K562 (cell line): Measurements from ENCODE around the gene SUDS3. TPM values are rescaled to one million over a fixed set of nuclear protein-coding genes. Genes with fewer than 3 reads are reported as not detected.

Source experiments
- ARID2 ChIP-seq: fragments of 450-650 bp; IDR thresholded peaks from 2 replicates; pipeline ENCODE4 v1.6.1; 2017; ENCODE audit warnings: antibody characterized with exemption, mild to moderate bottlenecking
- BMI1 ChIP-seq: fragments of 150-350 bp; IDR thresholded peaks from 2 replicates; pipeline ENCODE4 v1.6.1; 2014; ENCODE audit warnings: low read length
- ETV6 ChIP-seq, 3 experiments: fragments of 150-350 bp in 1 of 3; sonication (generic) in 1 of 3; formaldehyde crosslinking in 1 of 3; IDR thresholded peaks; 2 replicates each; pipeline versions ENCODE4 v1.6.1 to v1.8.0; 2014 to 2022; ENCODE audit warnings: borderline replicate concordance in 2 of 3, low read depth in 2 of 3, antibody characterized with exemption in 1 of 3, low read length in 1 of 3, mild to moderate bottlenecking in 1 of 3, missing genetic modification reagents in 1 of 3
- FIP1L1 ChIP-seq: fragments of 200-400 bp; formaldehyde crosslinking; IDR thresholded peaks from 2 replicates; pipeline ENCODE4 v1.6.1; 2018; ENCODE audit warnings: mild to moderate bottlenecking, low read depth, low read length; ENCODE audit not compliant: poor library complexity, severe bottlenecking
- GTF3C2 ChIP-seq: IDR thresholded peaks from 3 replicates; pipeline ENCODE4 v1.6.1; 2011; ENCODE audit warnings: borderline replicate concordance, mild to moderate bottlenecking, moderate library complexity; ENCODE audit not compliant: insufficient read length; ENCODE audit errors: extremely low read depth
- HLTF ChIP-seq: fragments of 450-650 bp; IDR thresholded peaks from 2 replicates; pipeline ENCODE4 v1.6.1; 2016
- JUNB ChIP-seq: fragments of 450-650 bp; formaldehyde crosslinking; conservative IDR thresholded peaks from 2 replicates; pipeline ENCODE4 v1.4.0; 2020; ENCODE audit warnings: mild to moderate bottlenecking
- LCOR ChIP-seq: sonication (generic); formaldehyde crosslinking; IDR thresholded peaks from 2 replicates; pipeline ENCODE4 v1.8.0; 2022; ENCODE audit warnings: mild to moderate bottlenecking, missing genetic modification reagents
- NCOR1 ChIP-seq: fragments of 450-650 bp; IDR thresholded peaks from 2 replicates; pipeline ENCODE4 v1.6.1; 2016; ENCODE audit warnings: mild to moderate bottlenecking, moderate library complexity
- PHB ChIP-seq: fragments of 250-450 bp; sonication (Bioruptor Pico); IDR thresholded peaks from 2 replicates; pipeline ENCODE4 v1.5.0; 2021
- PHTF2 ChIP-seq: fragments of 250-450 bp; sonication (Bioruptor Pico); IDR thresholded peaks from 2 replicates; pipeline ENCODE4 v1.5.0; 2021; ENCODE audit warnings: mild to moderate bottlenecking
- POLR2G ChIP-seq: fragments of 200-400 bp; formaldehyde crosslinking; IDR thresholded peaks from 2 replicates; pipeline ENCODE4 v1.6.1; 2017; ENCODE audit warnings: low read depth, mild to moderate bottlenecking, antibody characterized with exemption, low read length, moderate library complexity
- POU5F1 ChIP-seq: fragments of 150-350 bp; IDR thresholded peaks from 2 replicates; pipeline ENCODE4 v1.6.1; 2014; ENCODE audit warnings: borderline replicate concordance, low read length, low read depth, mild to moderate bottlenecking; ENCODE audit not compliant: partially characterized antibody
- SMAD2 ChIP-seq: fragments of 150-350 bp; IDR thresholded peaks from 2 replicates; pipeline ENCODE4 v1.6.1; 2014; ENCODE audit warnings: low read depth, mild to moderate bottlenecking, low read length
- TRIM28 ChIP-seq: fragments of 450-650 bp; IDR thresholded peaks from 2 replicates; pipeline ENCODE4 v1.6.1; 2017
- XRCC5 ChIP-seq: fragments of 200-400 bp; formaldehyde crosslinking; IDR thresholded peaks from 2 replicates; pipeline ENCODE4 v1.6.1; 2017; ENCODE audit warnings: low read depth, mild to moderate bottlenecking, low read length
- ZBTB9 ChIP-seq: fragments of 450-650 bp; formaldehyde crosslinking; IDR thresholded peaks from 2 replicates; pipeline ENCODE4 v1.4.0; 2020; ENCODE audit warnings: mild to moderate bottlenecking, moderate library complexity
- ZNF444 ChIP-seq: fragments of 250-450 bp; sonication (Bioruptor Pico); IDR thresholded peaks from 2 replicates; pipeline ENCODE4 v1.4.0; 2020; ENCODE audit warnings: mild to moderate bottlenecking, moderate library complexity
- ZNF445 ChIP-seq: fragments of 250-450 bp; sonication (Bioruptor Pico); IDR thresholded peaks from 2 replicates; pipeline ENCODE4 v1.4.0; 2020; ENCODE audit warnings: low read depth, mild to moderate bottlenecking, moderate library complexity
- ZNF699 ChIP-seq: fragments of 250-450 bp; sonication (Bioruptor Pico); IDR thresholded peaks from 2 replicates; pipeline ENCODE4 v1.8.0; 2021; ENCODE audit warnings: mild to moderate bottlenecking, moderate library complexity; ENCODE audit not compliant: insufficient replicate concordance
- ZNF785 ChIP-seq: fragments of 250-450 bp; sonication (Bioruptor Pico); IDR thresholded peaks from 2 replicates; pipeline ENCODE4 v1.4.0; 2020; ENCODE audit warnings: mild to moderate bottlenecking
- polyA plus RNA-seq, 8 experiments: library from polyadenylated mRNA; depleted of rRNA in 4 of 8; stranded (reverse) in 5 of 8; unstranded in 3 of 8; fragments of >200 nt; fragmentation: Nextera tagmentation in 2 of 8; fragmentation: Illumina TruSeq in 1 of 8; extraction: Ambion mirVana in 2 of 8; extraction: Trizol in 1 of 8; gene quantifications; 2 replicates each; pipeline versions ENCODE4 v1.2.1 to v1.2.3, GENCODE V29; 2011 to 2014; ENCODE audit warnings: inconsistent platforms in 1 of 8, missing spikeins in 1 of 8
- total RNA-seq, 7 experiments: library from RNA; depleted of rRNA in 6 of 7; stranded (reverse); fragments of >200 nt in 6 of 7; fragmentation: Illumina TruSeq in 2 of 7; extraction: Trizol in 2 of 7; gene quantifications; 2 replicates each; pipeline versions ENCODE4 v1.2.1 to v1.2.3, GENCODE V29; 2011 to 2021; ENCODE audit warnings: low replicate concordance in 1 of 7
- TF ChIP-seq, protein P1 (sequence below), 2 experiments: fragments of 200-800 bp in 1 of 2; sonication (Bioruptor generic) in 1 of 2; sonication (generic) in 1 of 2; formaldehyde crosslinking in 1 of 2; IDR thresholded peaks in 1 of 2; conservative IDR thresholded peaks in 1 of 2; 2 replicates each; pipeline versions ENCODE4 v1.5.0 to v1.6.1; 2016 to 2020; ENCODE audit warnings: missing compliant biosample characterization in 1 of 2, missing genetic modification characterization in 1 of 2, missing genetic modification reagents in 1 of 2

Gene SUDS3
- total and polyA plus RNA-seq, 9 of the 15 experiments (the other 6 are each of a cell fraction or from before 2014, with no cell fraction given), result 6.6 to 30.5 (median 23.3) TPM

GRCh38 chr12:118372541-118373495, 3.5 kb upstream of the SUDS3 start, which contains the start of gene TAOK3 (continued):
- TF ChIP-seq PHTF2 (CRISPR knock-in tag), result no peak
- no peak for TF ChIP-seq ZNF699 (CRISPR knock-in tag)
- no peak for TF ChIP-seq ARID2
- peak; percentile 67 for TF ChIP-seq FIP1L1
- no peak for TF ChIP-seq TRIM28
- no peak for TF ChIP-seq ZNF444 (CRISPR knock-in tag)
- TF ChIP-seq JUNB (CRISPR knock-in tag), result no peak
- TF ChIP-seq XRCC5, result peak; percentile 99
- TF ChIP-seq LCOR (CRISPR knock-in tag), result 0 out of 2 replicates have a peak, but pooled peaks have one; percentile 36
- peak; percentile 89 for TF ChIP-seq POLR2G
- no peak for TF ChIP-seq PHB (CRISPR knock-in tag)
- TF ChIP-seq ZNF445 (CRISPR knock-in tag), result no peak
- no peak for TF ChIP-seq ZNF785 (CRISPR knock-in tag)
- no peak for TF ChIP-seq ZBTB9
- TF ChIP-seq ETV6 (IDR thresholded peaks at IDR 0.05; ENCODE audit: borderline replicate concordance in 1 of 2, low read depth in 2 of 2, low read length in 1 of 2), result no peak
- TF ChIP-seq ETV6 (CRISPR knock-in tag; IDR thresholded peaks at IDR 0.05; ENCODE audit: borderline replicate concordance), result no peak
- 0 out of 2 replicates have a peak, but pooled peaks have one; percentile 12 for TF ChIP-seq NCOR1
- no peak for TF ChIP-seq GTF3C2
- TF ChIP-seq BMI1, result no peak
- TF ChIP-seq POU5F1, result no peak
- TF ChIP-seq HLTF, result no peak
- TF ChIP-seq, protein P1, sequence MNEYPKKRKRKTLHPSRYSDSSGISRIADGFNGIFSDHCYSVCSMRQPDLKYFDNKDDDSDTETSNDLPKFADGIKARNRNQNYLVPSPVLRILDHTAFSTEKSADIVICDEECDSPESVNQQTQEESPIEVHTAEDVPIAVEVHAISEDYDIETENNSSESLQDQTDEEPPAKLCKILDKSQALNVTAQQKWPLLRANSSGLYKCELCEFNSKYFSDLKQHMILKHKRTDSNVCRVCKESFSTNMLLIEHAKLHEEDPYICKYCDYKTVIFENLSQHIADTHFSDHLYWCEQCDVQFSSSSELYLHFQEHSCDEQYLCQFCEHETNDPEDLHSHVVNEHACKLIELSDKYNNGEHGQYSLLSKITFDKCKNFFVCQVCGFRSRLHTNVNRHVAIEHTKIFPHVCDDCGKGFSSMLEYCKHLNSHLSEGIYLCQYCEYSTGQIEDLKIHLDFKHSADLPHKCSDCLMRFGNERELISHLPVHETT (CRISPR knock-in tag; conservative IDR thresholded peaks at IDR 0.05 in 1 of 2, IDR thresholded peaks at IDR 0.05 in 1 of 2), result peak in 1 of 2 experiments; percentile 55; a peak in 1 of 4 replicates
- no peak for TF ChIP-seq SMAD2
